Astrocyte of the spinal cord (primary cell): Measurements from ENCODE around the gene KPNA2.
A peak's percentile ranks its signal among the peaks of the same experiment; 100 is the strongest.
"Not testable (repeated sequence)": the region's sequence is repeated elsewhere in the genome, so short reads cannot be mapped to it uniquely, and the experiment has no call there.

Source experiments
- DNase-seq: peaks from one replicate; pipeline ENCODE4 v3.0.0; 2011; ENCODE audit warnings: low read depth, low spot score
- H3K4me3 ChIP-seq: 2 replicates; pipeline ENCODE4 v1.5.1; 2011; ENCODE audit warnings: low read depth, mild to moderate bottlenecking, low read length, moderate library complexity
- CTCF ChIP-seq: IDR thresholded peaks from 2 replicates; pipeline ENCODE4 v1.5.1; 2012; ENCODE audit warnings: low read depth, mild to moderate bottlenecking, low read length, inconsistent platforms
- in situ Hi-C: cut with HindIII; loops from 2 replicates; pipeline ENCODE4 v1.10.0; 2017; ENCODE audit warnings: low sequenced_read_pairs

The KPNA2 gene

GRCh38 chr17:67995570-67996263 lies 39.8 kb upstream of the KPNA2 start:
- in situ Hi-C loops = no loop called here
- no peak for DNase-seq

GRCh38 chr17:67996301-67997171 lies 39.0 kb upstream of the KPNA2 start, which contains the start of gene C17orf58:
Gene C17orf58, minus strand, starts transcription at chr17:67996469. Its CDS starts 271 bp downstream, at chr17:67996198.
- H3K4me3 ChIP-seq = peak within 1 kb of the TSS; percentile 52
- DNase-seq, in situ Hi-C loops: not testable (repeated sequence)

More at GRCh38 chr17:67995570-67996263, 39.8 kb upstream of the KPNA2 start:
- peak overlapping the region; percentile 52 for H3K4me3 ChIP-seq
- TF ChIP-seq CTCF = no peak

- TF ChIP-seq CTCF = no peak
- in situ Hi-C loops = no loop called here
- DNase-seq = no peak
Measured at GRCh38 chr17:67998466-67998865, 37.1 kb upstream of the KPNA2 start.

GRCh38 chr17:67999291-67999911 lies 36.1 kb upstream of the KPNA2 start:
- H3K4me3 ChIP-seq = no peak overlapping the region
- in situ Hi-C loops = no loop called here
- DNase-seq = no peak
- TF ChIP-seq CTCF = no peak

More at GRCh38 chr17:67998466-67998865, 37.1 kb upstream of the KPNA2 start:
- no peak overlapping the region for H3K4me3 ChIP-seq

- no peak overlapping the region for H3K4me3 ChIP-seq
- in situ Hi-C loops = no loop called here
- DNase-seq = no peak
- no peak for TF ChIP-seq CTCF
Measured at GRCh38 chr17:68004201-68004600, 31.3 kb upstream of the KPNA2 start.

GRCh38 chr17:68006797-68007196 lies 28.7 kb upstream of the KPNA2 start:
- no peak for TF ChIP-seq CTCF
- in situ Hi-C loops = no loop called here
- H3K4me3 ChIP-seq = no peak overlapping the region
- no peak for DNase-seq
